Endothelial cell of umbilical vein (primary cell): ENCODE data around the gene OPRD1. TPM values are rescaled to one million over a fixed set of nuclear protein-coding genes. Genes with fewer than 3 reads are reported as not detected.

Experiments
- BruUV-seq: library from RNA; stranded (reverse); fragments of 400-500 nt; replicated peaks from 2 replicates; lab custom pipeline; 2021; lab: Mats Ljungman, UMichigan
- CTCF ChIA-PET: fragments of 300-600, 350-600 bp; sonication (Branson Sonifier 250); formaldehyde crosslinking; loops from one replicate; lab custom pipeline; 2021; ENCODE audit warnings: antibody characterized with exemption, inconsistent platforms; lab: Charles Lee
- POLR2A ChIA-PET: fragments of 300-600, 350-600 bp; sonication (Branson Sonifier 250); formaldehyde crosslinking; loops from one replicate; lab custom pipeline; 2021; ENCODE audit warnings: antibody characterized with exemption, inconsistent platforms; lab: Charles Lee
- DNase-seq: peaks from one replicate; pipeline ENCODE4 v3.0.0-alpha.2; 2011; ENCODE audit warnings: low read depth, low spot score
- FAIRE-seq: peaks from 2 replicates; lab custom pipeline; 2011; peaks lifted over from hg19 to GRCh38; lab: Jason Lieb, UNC
- H2AFZ ChIP-seq: 2 replicates; pipeline ENCODE4 v1.6.0; 2012; ENCODE audit warnings: low read depth, low read length, control low read depth, inconsistent platforms
- H3K27ac ChIP-seq: 2 replicates; pipeline ENCODE4 v1.5.1; 2011; ENCODE audit warnings: low read depth, mild to moderate bottlenecking, control low read depth, low read length, moderate library complexity; ENCODE audit not compliant: insufficient read depth
- H3K27me3 ChIP-seq, 2 experiments: 2 replicates each; pipeline versions ENCODE4 v1.6.0 to v1.6.1; 2011; ENCODE audit warnings: low read length in 2 of 2, mixed read lengths in 1 of 2; ENCODE audit not compliant: control insufficient read depth in 2 of 2, insufficient read depth in 2 of 2
- H3K36me3 ChIP-seq, 2 experiments: 2 replicates in 1 of 2; 3 replicates in 1 of 2; pipeline ENCODE4 v1.5.1; 2011; ENCODE audit warnings: low read length in 2 of 2, mild to moderate bottlenecking in 1 of 2, moderate library complexity in 1 of 2; ENCODE audit not compliant: control insufficient read depth in 2 of 2, insufficient read depth in 2 of 2; ENCODE audit errors: extremely low read depth in 1 of 2
- H3K4me1 ChIP-seq: 3 replicates; pipeline ENCODE4 v1.5.1; 2011; ENCODE audit warnings: mild to moderate bottlenecking, low read length; ENCODE audit not compliant: control insufficient read depth, insufficient read depth; ENCODE audit errors: extremely low read depth
- H3K4me2 ChIP-seq: 2 replicates; pipeline ENCODE4 v1.6.1; 2011; ENCODE audit warnings: low read length, control low read depth, mixed read lengths; ENCODE audit not compliant: insufficient read depth
- H3K4me3 ChIP-seq, 3 experiments: fragments of 200-600 bp in 1 of 3; sonication (generic), shearing (Covaris generic) in 1 of 3; replicated peaks in 1 of 3; 2 replicates each; pipeline ENCODE4 v1.5.1; 2011 to 2016; ENCODE audit warnings: control low read depth in 3 of 3, low read length in 3 of 3, mild to moderate bottlenecking in 2 of 3, inconsistent platforms in 1 of 3, low read depth in 1 of 3, moderate library complexity in 1 of 3; ENCODE audit not compliant: insufficient read depth in 1 of 3
- H3K79me2 ChIP-seq: 2 replicates; pipeline ENCODE4 v1.6.0; 2012; ENCODE audit warnings: low read length, inconsistent platforms; ENCODE audit not compliant: control insufficient read depth, insufficient read depth
- H3K9ac ChIP-seq: replicated peaks from 2 replicates; pipeline ENCODE3; 2011; ENCODE audit warnings: low read length, control low read depth; ENCODE audit not compliant: insufficient read depth; ENCODE audit errors: extremely low read depth
- H3K9me1 ChIP-seq: replicated peaks from 3 replicates; pipeline ENCODE4 v1.6.0; 2011; ENCODE audit warnings: mild to moderate bottlenecking, low read length; ENCODE audit not compliant: control insufficient read depth, insufficient read depth; ENCODE audit errors: extremely low read depth
- H3K9me3 ChIP-seq: replicated peaks from 2 replicates; pipeline ENCODE4 v1.5.1; 2012; ENCODE audit warnings: low read length, inconsistent platforms; ENCODE audit not compliant: control insufficient read depth, insufficient read depth
- H4K20me1 ChIP-seq: replicated peaks from 2 replicates; pipeline ENCODE3; 2011; ENCODE audit warnings: mild to moderate bottlenecking, low read length; ENCODE audit not compliant: control insufficient read depth, insufficient read depth; ENCODE audit errors: extremely low read depth
- CTCF ChIP-seq, 2 donors: IDR thresholded peaks; 1 replicate in 1 of 2; 2 replicates in 1 of 2; pipeline ENCODE4 v1.5.1; 2011; ENCODE audit warnings: low read length in 2 of 2, mild to moderate bottlenecking in 2 of 2, moderate library complexity in 2 of 2, control low read depth in 1 of 2, inconsistent platforms in 1 of 2, low read depth in 1 of 2; ENCODE audit not compliant: insufficient read depth in 1 of 2; ENCODE audit errors: extremely low read depth in 1 of 2
- EZH2 ChIP-seq: IDR thresholded peaks from 2 replicates; pipeline ENCODE4 v1.6.1; 2012; ENCODE audit warnings: borderline replicate concordance, low read depth, mild to moderate bottlenecking, moderate library complexity, low read length, inconsistent platforms; ENCODE audit not compliant: severe bottlenecking
- FOS ChIP-seq: IDR thresholded peaks from 2 replicates; pipeline ENCODE4 v1.6.1; 2011; ENCODE audit warnings: mild to moderate bottlenecking, low read length, moderate library complexity, borderline replicate concordance; ENCODE audit not compliant: insufficient read depth
- GATA2 ChIP-seq: IDR thresholded peaks from 2 replicates; pipeline ENCODE4 v1.7.0; 2011; ENCODE audit warnings: low read depth, mild to moderate bottlenecking, moderate library complexity, mixed read lengths, low read length; ENCODE audit not compliant: insufficient read length, insufficient read depth
- JUN ChIP-seq: IDR thresholded peaks from 2 replicates; pipeline ENCODE4 v1.6.1; 2011; ENCODE audit warnings: borderline replicate concordance, low read depth; ENCODE audit not compliant: insufficient read length, insufficient read depth
- MAX ChIP-seq: IDR thresholded peaks from 2 replicates; pipeline ENCODE4 v1.6.1; 2011; ENCODE audit not compliant: insufficient read depth, insufficient read length
- MYC ChIP-seq: IDR thresholded peaks from one replicate; pipeline ENCODE4 v1.6.1; 2011; ENCODE audit warnings: mild to moderate bottlenecking, low read depth, low read length
- POLR2A ChIP-seq: IDR thresholded peaks from 2 replicates; pipeline ENCODE4 v1.6.1; 2012; ENCODE audit warnings: low read depth, mild to moderate bottlenecking, control low read depth, low read length
- POLR2AphosphoS5 ChIP-seq: IDR thresholded peaks from 2 replicates; pipeline ENCODE4 v1.6.1; 2012; ENCODE audit warnings: low read depth, mild to moderate bottlenecking, control low read depth, low read length, moderate library complexity; ENCODE audit not compliant: insufficient read depth
- dilution Hi-C: fragments of 300-500 bp; cut with MboI; formaldehyde crosslinking; loops from one replicate; pipeline ENCODE4 v1.15.0; 2019; ENCODE audit warnings: low sequenced_read_pairs; ENCODE audit not compliant: extremely low pct_ligation_motif_present
- intact Hi-C: fragments of 100-400 bp; cut with micrococcal nuclease; formaldehyde crosslinking; loops from one replicate; pipeline ENCODE4 v1.10.0; 2022
- polyA plus RNA-seq, 4 experiments: library from polyadenylated mRNA; depleted of rRNA in 3 of 4; stranded (reverse) in 3 of 4; unstranded in 1 of 4; fragments of >200 nt; gene quantifications; 2 replicates each; pipeline versions ENCODE4 v1.2.1 to v1.2.3, GENCODE V29; 2011 to 2012; ENCODE audit warnings: missing spikeins in 1 of 4
- total RNA-seq: library from RNA; stranded (reverse); gene quantifications from 2 replicates; pipeline ENCODE4 v1.2.3, GENCODE V29; 2021

OPRD1 gene
- total and polyA plus RNA-seq, 2 donors (not counting 3 experiments of a cell fraction or from before 2014, with no cell fraction given) = not detected

- FAIRE-seq (peak; percentile 50), DNase-seq (no peak)
- Histone ChIP-seq H3K27ac (no peak overlapping the region), H2AFZ (no peak overlapping the region), H4K20me1 (no peaks in the 10 kb centered on the region), H3K27me3 (no peaks in the 10 kb centered on the region), H3K9me1 (no peaks in the 10 kb centered on the region), H3K9ac (no peak overlapping the region), H3K4me3 (no peak overlapping the region), H3K4me2 (no peak overlapping the region), H3K9me3 (no peaks in the 10 kb centered on the region), H3K79me2 (no peaks in the 10 kb centered on the region), H3K36me3 (no peaks in the 10 kb centered on the region), H3K4me1 (no peaks in the 10 kb centered on the region)
- TF ChIP-seq MAX (no peak), GATA2 (no peak), FOS (no peak), POLR2A (no peak), POLR2AphosphoS5 (no peak), EZH2 (no peak), CTCF (IDR thresholded peaks at IDR 0.05; ENCODE audit: extremely low read depth in 1 of 2, insufficient read depth in 1 of 2, low read depth in 1 of 2, low read length in 2 of 2) (no peak), JUN (no peak), MYC (no peak)
- no TSS peak for BruUV-seq
- ChIA-PET POLR2A (no interaction called here), CTCF (no interaction called here)
- dilution Hi-C loops (no loop called here), intact Hi-C loops (no loop called here)
Measured at GRCh38 chr1:28779751-28780408, 32.1 kb upstream of the OPRD1 start.
